Testis (tissue), 2 donors: ENCODE results near the gene CFLAR.
A peak's percentile ranks its signal among the peaks of the same experiment; 100 is the strongest.

Experiments
- CTCF ChIP-seq, 3 experiments: fragments of 450-650 bp in 2 of 3; fragments of 200-600 bp in 1 of 3; sonication (generic) in 1 of 3; IDR thresholded peaks; one replicate each; pipeline ENCODE4 v1.5.1; 2016 to 2019; ENCODE audit warnings: antibody characterized with exemption in 3 of 3, mild to moderate bottlenecking in 2 of 3, moderate library complexity in 1 of 3
- POLR2A ChIP-seq: fragments of 450-650 bp; IDR thresholded peaks from one replicate; pipeline ENCODE4 v1.6.1; 2017; ENCODE audit warnings: antibody characterized with exemption, mild to moderate bottlenecking, moderate library complexity

DNA sequence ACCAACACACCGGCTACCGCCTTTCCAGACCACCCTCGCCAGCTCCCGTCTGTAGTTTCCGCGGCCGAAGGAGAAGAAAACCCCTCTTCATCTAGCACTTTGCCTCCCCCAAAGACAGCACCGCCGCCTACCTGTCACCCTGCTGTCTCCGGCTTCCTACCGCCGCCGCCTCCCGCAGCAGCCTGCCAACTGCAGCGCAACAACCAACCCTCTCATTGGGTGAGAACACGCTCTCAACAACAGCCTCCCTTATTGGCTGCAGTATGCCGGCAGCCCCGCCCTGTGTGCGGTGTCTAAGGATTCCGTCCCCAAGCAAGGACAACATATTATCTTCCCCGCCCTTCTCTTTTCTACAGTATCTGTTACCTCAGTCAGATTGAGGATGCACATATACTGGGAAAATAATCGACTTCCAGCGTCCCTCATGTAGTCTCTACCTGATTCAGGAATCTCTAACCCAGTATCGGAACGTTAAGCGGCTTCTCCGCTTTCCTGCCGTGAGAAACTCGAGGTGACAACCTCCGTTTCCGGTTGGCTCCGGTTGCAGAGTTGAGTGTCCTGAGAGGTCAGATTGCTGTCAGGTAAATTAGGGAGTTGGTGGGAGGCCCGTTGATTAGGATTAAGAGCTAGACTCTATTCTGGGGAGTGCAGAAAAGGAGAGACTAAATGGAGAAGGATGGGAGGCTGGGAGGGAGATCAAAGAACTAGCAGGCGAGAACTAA, 44.3 kb upstream of the CFLAR start, which contains the start of the genes HYCC2 and NDUFB3:
- TF ChIP-seq CTCF (IDR thresholded peaks at IDR 0.05) (peak in 2 of 3 experiments; percentile 32 to 38), POLR2A (peak; percentile 3)
